H9 (cell line): ENCODE data around the gene NUDT16L1. TPM values are rescaled to one million over a fixed set of nuclear protein-coding genes. Genes with fewer than 3 reads are reported as not detected.

Source experiments
- DNase-seq: peaks from one replicate; pipeline ENCODE4 v3.0.0-alpha.2; 2017
- H2AFZ ChIP-seq: one replicate; pipeline ENCODE4 v1.6.1; 2013; ENCODE audit warnings: mild to moderate bottlenecking, low read length, control low read depth, moderate library complexity
- H2AK5ac ChIP-seq: 2 replicates; pipeline ENCODE4 v1.6.1; 2013; ENCODE audit warnings: low read length, control low read depth, mixed read lengths; ENCODE audit not compliant: insufficient read length
- H2BK120ac ChIP-seq: one replicate; pipeline ENCODE4 v1.6.1; 2013; ENCODE audit warnings: low read depth, mild to moderate bottlenecking, low read length, control low read depth, inconsistent platforms; ENCODE audit not compliant: poor library complexity, severe bottlenecking
- H2BK12ac ChIP-seq: 2 replicates; pipeline ENCODE4 v1.6.1; 2013; ENCODE audit warnings: low read length, control low read depth, mixed read lengths, low read depth; ENCODE audit not compliant: insufficient read length
- H2BK15ac ChIP-seq: 2 replicates; pipeline ENCODE4 v1.6.1; 2013; ENCODE audit warnings: low read depth, low read length, control low read depth
- H2BK20ac ChIP-seq: one replicate; pipeline ENCODE4 v1.6.1; 2013; ENCODE audit warnings: low read depth, mild to moderate bottlenecking, low read length, control low read depth, inconsistent platforms; ENCODE audit not compliant: poor library complexity, severe bottlenecking
- H2BK5ac ChIP-seq: 2 replicates; pipeline ENCODE4 v1.6.1; 2013; ENCODE audit warnings: low read length, control low read depth, mixed read lengths; ENCODE audit not compliant: insufficient read length
- H3K14ac ChIP-seq: 2 replicates; pipeline ENCODE4 v1.6.1; 2013; ENCODE audit warnings: low read length, control low read depth; ENCODE audit not compliant: insufficient read depth
- H3K18ac ChIP-seq: 2 replicates; pipeline ENCODE4 v1.6.1; 2013; ENCODE audit warnings: low read depth, mild to moderate bottlenecking, mixed read lengths, low read length, control low read depth; ENCODE audit not compliant: insufficient read length
- H3K23ac ChIP-seq: 2 replicates; pipeline ENCODE4 v1.6.1; 2013; ENCODE audit warnings: low read length, control low read depth, mixed read lengths, low read depth; ENCODE audit not compliant: insufficient read length
- H3K23me2 ChIP-seq: 2 replicates; pipeline ENCODE4 v1.6.1; 2013; ENCODE audit warnings: low read depth, mild to moderate bottlenecking, mixed read lengths, low read length, control low read depth; ENCODE audit not compliant: insufficient read length, poor library complexity, severe bottlenecking
- H3K27ac ChIP-seq: 2 replicates; pipeline ENCODE4 v1.5.1; 2013; ENCODE audit warnings: low read length, control low read depth, mixed read lengths, low read depth; ENCODE audit not compliant: insufficient read length
- H3K27me3 ChIP-seq: 2 replicates; pipeline ENCODE4 v1.6.1; 2013; ENCODE audit warnings: low read length, control low read depth, inconsistent platforms; ENCODE audit not compliant: insufficient read depth
- H3K4ac ChIP-seq: 2 replicates; pipeline ENCODE4 v1.6.1; 2013; ENCODE audit warnings: low read depth, mild to moderate bottlenecking, control low read depth, inconsistent platforms, low read length, moderate library complexity
- H3K4me1 ChIP-seq: 2 replicates; pipeline ENCODE4 v1.6.1; 2013; ENCODE audit warnings: low read length, control low read depth, inconsistent platforms; ENCODE audit not compliant: insufficient read depth
- H3K4me2 ChIP-seq: 2 replicates; pipeline ENCODE4 v1.6.1; 2013; ENCODE audit warnings: low read length, control low read depth, mixed read lengths; ENCODE audit not compliant: insufficient read length, insufficient read depth
- H3K56ac ChIP-seq: 2 replicates; pipeline ENCODE4 v1.6.1; 2013; ENCODE audit warnings: low read depth, mild to moderate bottlenecking, mixed read lengths, low read length, control low read depth; ENCODE audit not compliant: insufficient read length
- H3K79me1 ChIP-seq: 2 replicates; pipeline ENCODE4 v1.6.1; 2013; ENCODE audit warnings: low read depth, mild to moderate bottlenecking, moderate library complexity, low read length, control low read depth, inconsistent platforms; ENCODE audit not compliant: insufficient read depth, poor library complexity, severe bottlenecking
- H3K79me2 ChIP-seq: 2 replicates; pipeline ENCODE4 v1.6.1; 2013; ENCODE audit warnings: low read length, control low read depth, inconsistent platforms; ENCODE audit not compliant: insufficient read depth
- H3K9ac ChIP-seq: 2 replicates; pipeline ENCODE4 v1.6.1; 2013; ENCODE audit warnings: low read length, control low read depth, mixed read lengths; ENCODE audit not compliant: insufficient read length; ENCODE audit errors: extremely low read depth
- H3K9me3 ChIP-seq: one replicate; pipeline ENCODE4 v1.6.1; 2013; ENCODE audit warnings: low read depth, low read length, inconsistent platforms; ENCODE audit not compliant: control insufficient read depth
- H3T11ph ChIP-seq: one replicate; pipeline ENCODE4 v1.6.1; 2013; ENCODE audit warnings: mild to moderate bottlenecking, low read length, control low read depth, inconsistent platforms
- H4K20me1 ChIP-seq: one replicate; pipeline ENCODE4 v1.6.1; 2013; ENCODE audit not compliant: control insufficient read depth, insufficient read length, insufficient read depth
- H4K5ac ChIP-seq: 2 replicates; pipeline ENCODE4 v1.6.1; 2013; ENCODE audit warnings: low read depth, mild to moderate bottlenecking, mixed read lengths, low read length, control low read depth; ENCODE audit not compliant: insufficient read length
- H4K8ac ChIP-seq: replicated peaks from 2 replicates; pipeline ENCODE4 v1.6.1; 2013; ENCODE audit warnings: low read length, control low read depth, mixed read lengths, low read depth; ENCODE audit not compliant: insufficient read length
- H4K91ac ChIP-seq: 2 replicates; pipeline ENCODE4 v1.6.1; 2013; ENCODE audit warnings: low read depth, mild to moderate bottlenecking, moderate library complexity, mixed read lengths, low read length, control low read depth; ENCODE audit not compliant: insufficient read length
- H3K27ac Mint-ChIP-seq, 3 experiments: 2 replicates in 2 of 3; 3 replicates in 1 of 3; pipeline ENCODE4 v1.8.0; 2020 to 2021; ENCODE audit warnings: mixed read lengths in 3 of 3, mild to moderate bottlenecking in 1 of 3, moderate library complexity in 1 of 3
- H3K27me3 Mint-ChIP-seq: 2 replicates; pipeline ENCODE4 v1.8.0; 2021; ENCODE audit warnings: low read depth, mild to moderate bottlenecking, moderate library complexity, mixed read lengths
- H3K36me3 Mint-ChIP-seq, 3 experiments: 2 replicates in 2 of 3; 3 replicates in 1 of 3; pipeline ENCODE4 v1.8.0; 2020 to 2021; ENCODE audit warnings: low read depth in 3 of 3, mixed read lengths in 3 of 3; ENCODE audit not compliant: insufficient read depth in 1 of 3
- H3K4me1 Mint-ChIP-seq, 2 experiments: 2 replicates each; pipeline ENCODE4 v1.8.0; 2020; ENCODE audit warnings: mixed read lengths in 2 of 2
- H3K4me3 Mint-ChIP-seq, 2 experiments: 2 replicates in 1 of 2; 3 replicates in 1 of 2; pipeline ENCODE4 v1.8.0; 2020 to 2021; ENCODE audit warnings: mild to moderate bottlenecking in 2 of 2, mixed read lengths in 2 of 2, moderate library complexity in 1 of 2
- H3K9me3 Mint-ChIP-seq, 2 experiments: 2 replicates in 1 of 2; 3 replicates in 1 of 2; pipeline ENCODE4 v1.8.0; 2020; ENCODE audit warnings: mild to moderate bottlenecking in 2 of 2, mixed read lengths in 2 of 2, moderate library complexity in 1 of 2
- WGBS: extraction: QIAGEN DNeasy Blood & Tissue Kit; methylation state at CpG from one replicate; pipeline ENCODE4 v1.1.7; 2013; ENCODE audit warnings: missing lambda C conversion rate, low lambda C conversion rate, mixed read lengths; ENCODE audit not compliant: insufficient read length; ENCODE audit errors: extremely low coverage; 5-methylcytosine and 5-hydroxymethylcytosine counted together
- total RNA-seq: library from RNA; stranded (reverse); gene quantifications from 2 replicates; pipeline ENCODE4 v1.2.1, GENCODE V29; 2021
- TF ChIP-seq, protein P1 (sequence below): fragments of 200-600 bp; sonication (generic); conservative IDR thresholded peaks from 3 replicates; pipeline ENCODE4 v1.8.0; 2021; ENCODE audit warnings: antibody characterized with exemption, mild to moderate bottlenecking

NUDT16L1 gene
- total RNA-seq, 1 experiment from 2014 or later: 49.4 TPM

GRCh38 chr16:4709481-4709880 lies 16.1 kb downstream of the NUDT16L1 start:
- H4K5ac ChIP-seq: no peak overlapping the region
- H4K8ac ChIP-seq: no peak overlapping the region
- no peak overlapping the region for H3K23ac ChIP-seq
- H3K4me2 ChIP-seq: no peak overlapping the region
- no peak overlapping the region for H2AK5ac ChIP-seq
- WGBS: no CpG with 5 or more reads among the region's 4 CpGs
- H2BK12ac ChIP-seq: no peak overlapping the region
- no peak overlapping the region for H2BK15ac ChIP-seq
- no peak overlapping the region for H3K56ac ChIP-seq
- H3K4me1 ChIP-seq: no peaks in the 10 kb centered on the region; the same call in 1 of the 2 replicates
- Mint-ChIP-seq H3K36me3 (peaks cover 18 to 64% (median 54%) of the 10 kb centered on the region in 3 experiments), H3K27me3 (no peaks in the 10 kb centered on the region), H3K27ac (no peak overlapping the region), H3K9me3 (no peaks in the 10 kb centered on the region), H3K4me3 (no peak overlapping the region), H3K4me1 (peaks cover 13% of the 10 kb centered on the region in 2 experiments)
- no peak overlapping the region for H2BK5ac ChIP-seq
- H3K9ac ChIP-seq: no peak overlapping the region
- H2BK20ac ChIP-seq: no peak overlapping the region
- H3K14ac ChIP-seq: no peak overlapping the region
- no peak overlapping the region for H3K4ac ChIP-seq
- H3K79me1 ChIP-seq: no peaks in the 10 kb centered on the region
- no peak overlapping the region for H2AFZ ChIP-seq
- no peak overlapping the region for H2BK120ac ChIP-seq
- no peak overlapping the region for H3K18ac ChIP-seq
- no peaks in the 10 kb centered on the region for H4K20me1 ChIP-seq
- H4K91ac ChIP-seq: no peak overlapping the region
- H3K9me3 ChIP-seq: no peaks in the 10 kb centered on the region
- H3K23me2 ChIP-seq: no peaks in the 10 kb centered on the region
- no peak overlapping the region for H3K27ac ChIP-seq
- DNase-seq: no peak
- no peak overlapping the region for H3T11ph ChIP-seq
- H3K27me3 ChIP-seq: no peaks in the 10 kb centered on the region
- H3K79me2 ChIP-seq: no peaks in the 10 kb centered on the region
- TF ChIP-seq, protein P1, sequence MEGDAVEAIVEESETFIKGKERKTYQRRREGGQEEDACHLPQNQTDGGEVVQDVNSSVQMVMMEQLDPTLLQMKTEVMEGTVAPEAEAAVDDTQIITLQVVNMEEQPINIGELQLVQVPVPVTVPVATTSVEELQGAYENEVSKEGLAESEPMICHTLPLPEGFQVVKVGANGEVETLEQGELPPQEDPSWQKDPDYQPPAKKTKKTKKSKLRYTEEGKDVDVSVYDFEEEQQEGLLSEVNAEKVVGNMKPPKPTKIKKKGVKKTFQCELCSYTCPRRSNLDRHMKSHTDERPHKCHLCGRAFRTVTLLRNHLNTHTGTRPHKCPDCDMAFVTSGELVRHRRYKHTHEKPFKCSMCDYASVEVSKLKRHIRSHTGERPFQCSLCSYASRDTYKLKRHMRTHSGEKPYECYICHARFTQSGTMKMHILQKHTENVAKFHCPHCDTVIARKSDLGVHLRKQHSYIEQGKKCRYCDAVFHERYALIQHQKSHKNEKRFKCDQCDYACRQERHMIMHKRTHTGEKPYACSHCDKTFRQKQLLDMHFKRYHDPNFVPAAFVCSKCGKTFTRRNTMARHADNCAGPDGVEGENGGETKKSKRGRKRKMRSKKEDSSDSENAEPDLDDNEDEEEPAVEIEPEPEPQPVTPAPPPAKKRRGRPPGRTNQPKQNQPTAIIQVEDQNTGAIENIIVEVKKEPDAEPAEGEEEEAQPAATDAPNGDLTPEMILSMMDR: no peak
